H4 (cell line): ENCODE data around the gene ZNF532. TPM values are rescaled to one million over a fixed set of nuclear protein-coding genes. Genes with fewer than 3 reads are reported as not detected.

Experiments used
- DNase-seq: peaks from one replicate; pipeline ENCODE4 v3.0.0-alpha.2; 2015; ENCODE audit warnings: low spot score
- total RNA-seq: library from RNA; depleted of rRNA; stranded (reverse); fragments of >200 nt; shearing (Covaris generic); gene quantifications from 2 replicates; pipeline ENCODE4 v1.2.3, GENCODE V29; 2014

Gene ZNF532
- total RNA-seq, 1 experiment from 2014 or later: 75.1 TPM

GRCh38 chr18:58947136-58947732 lies 82.6 kb downstream of the ZNF532 start:
- DNase-seq: no peak

GRCh38 chr18:58949031-58949430 lies 84.4 kb downstream of the ZNF532 start:
- DNase-seq: no peak

GRCh38 chr18:58951986-58952702 lies 87.5 kb downstream of the ZNF532 start:
- DNase-seq: no peak

GRCh38 chr18:58952858-58953257 lies 88.2 kb downstream of the ZNF532 start:
- no peak for DNase-seq

- peak; percentile 47 for DNase-seq
Measured at GRCh38 chr18:58953627-58954026, 89.0 kb downstream of the ZNF532 start.

GRCh38 chr18:58955001-58955400 lies 90.3 kb downstream of the ZNF532 start:
- no peak for DNase-seq

GRCh38 chr18:58955738-58956137 lies 91.1 kb downstream of the ZNF532 start:
- DNase-seq: no peak

- DNase-seq: no peak
Measured at GRCh38 chr18:58958628-58959027, 94.0 kb downstream of the ZNF532 start.

- DNase-seq: no peak
Measured at GRCh38 chr18:58960508-58960907, 95.8 kb downstream of the ZNF532 start.

- DNase-seq: no peak
Measured at GRCh38 chr18:58960946-58961722, 96.5 kb downstream of the ZNF532 start.

GRCh38 chr18:58962336-58962735 lies 97.7 kb downstream of the ZNF532 start:
- no peak for DNase-seq

- no peak for DNase-seq
Measured at GRCh38 chr18:58965291-58966004, 100.8 kb downstream of the ZNF532 start.

GRCh38 chr18:58966005-58966677 lies 101.5 kb downstream of the ZNF532 start:
- DNase-seq: no peak

- DNase-seq: peak; percentile 29
Measured at GRCh38 chr18:58966704-58967103, 102.0 kb downstream of the ZNF532 start.

GRCh38 chr18:58967751-58968254 lies 103.1 kb downstream of the ZNF532 start:
- DNase-seq: peak; percentile 64

GRCh38 chr18:58970943-58971790 lies 106.5 kb downstream of the ZNF532 start:
- no peak for DNase-seq

- no peak for DNase-seq
Measured at GRCh38 chr18:58975296-58975695, 110.6 kb downstream of the ZNF532 start.

- DNase-seq: no peak
Measured at GRCh38 chr18:58975781-58976180, 111.1 kb downstream of the ZNF532 start.

- no peak for DNase-seq
Measured at GRCh38 chr18:58977223-58977622, 112.5 kb downstream of the ZNF532 start.

- DNase-seq: no peak
Measured at GRCh38 chr18:58977801-58978200, 113.1 kb downstream of the ZNF532 start.
